ENCODE results near the gene ATP11C.
"Not testable (repeated sequence)": the region's sequence is repeated elsewhere in the genome, so short reads cannot be mapped to it uniquely, and the experiment has no call there.

Gene ATP11C

GRCh38 chrX:139932901-139933796 is at the start of gene ATP11C:
Gene ATP11C, minus strand, starts transcription at chrX:139933053. Its CDS starts 1,011 bp downstream, at chrX:139932042.
- DNase-seq (ENCODE audit: low spot score), result peak; percentile 82

- DNase-seq (ENCODE audit: low spot score), result no peak
Observed at GRCh38 chrX:139974471-139974870, 41.6 kb upstream of the ATP11C start.

GRCh38 chrX:139972629-139973624 is 40.1 kb upstream of the ATP11C start:
- no peak for DNase-seq (ENCODE audit: low spot score)

GRCh38 chrX:139972113-139972512 is 39.3 kb upstream of the ATP11C start:
- DNase-seq (ENCODE audit: low spot score), result no peak

GRCh38 chrX:139971394-139971749 is 38.5 kb upstream of the ATP11C start:
- DNase-seq (ENCODE audit: low spot score), result no peak

GRCh38 chrX:139969286-139969685 is 36.4 kb upstream of the ATP11C start:
- no peak for DNase-seq (ENCODE audit: low spot score)

GRCh38 chrX:139967750-139968149 is 34.9 kb upstream of the ATP11C start:
- DNase-seq (ENCODE audit: low spot score), result no peak

- DNase-seq (ENCODE audit: low spot score), result no peak
Observed at GRCh38 chrX:139967300-139967699, 34.4 kb upstream of the ATP11C start.

GRCh38 chrX:139966159-139966558 is 33.3 kb upstream of the ATP11C start:
- not testable (repeated sequence) for DNase-seq (ENCODE audit: low spot score)

GRCh38 chrX:139965421-139965820 is 32.6 kb upstream of the ATP11C start, which contains the start of gene CXorf66:
Gene CXorf66, minus strand, starts transcription at chrX:139965521. Its CDS starts 25 bp downstream, at chrX:139965496.
- no peak for DNase-seq (ENCODE audit: low spot score)

- DNase-seq (ENCODE audit: low spot score), result not testable (repeated sequence)
Observed at GRCh38 chrX:139961091-139961490, 28.2 kb upstream of the ATP11C start.

GRCh38 chrX:139949703-139950102 is 16.9 kb upstream of the ATP11C start:
- DNase-seq (ENCODE audit: low spot score), result no peak

GRCh38 chrX:139945075-139945474 is 12.2 kb upstream of the ATP11C start:
- no peak for DNase-seq (ENCODE audit: low spot score)

- no peak for DNase-seq (ENCODE audit: low spot score)
Observed at GRCh38 chrX:139936259-139936658, 3.4 kb upstream of the ATP11C start.

- DNase-seq (ENCODE audit: low spot score), result no peak
Observed at GRCh38 chrX:139933904-139934303, 1.1 kb upstream of the ATP11C start.

- peak; percentile 70 for DNase-seq (ENCODE audit: low spot score)
Observed at GRCh38 chrX:139932073-139932900, 566 bp downstream of the ATP11C start.

- no peak for DNase-seq (ENCODE audit: low spot score)
Observed at GRCh38 chrX:139931646-139932072, 1.2 kb downstream of the ATP11C start.

- DNase-seq (ENCODE audit: low spot score), result peak; percentile 21
Observed at GRCh38 chrX:139930916-139931645, 1.8 kb downstream of the ATP11C start.

- no peak for DNase-seq (ENCODE audit: low spot score)
Observed at GRCh38 chrX:139930401-139930800, 2.5 kb downstream of the ATP11C start.

- no peak for DNase-seq (ENCODE audit: low spot score)
Observed at GRCh38 chrX:139929876-139930275, 3.0 kb downstream of the ATP11C start.

GRCh38 chrX:139924696-139925095 is 8.2 kb downstream of the ATP11C start:
- DNase-seq (ENCODE audit: low spot score), result no peak
